Ammon's horn (tissue), 1 donor: ENCODE measurements around the gene CPT1C.

ENCODE experiments used
- DNase-seq: peaks from one replicate; pipeline ENCODE4 v3.0.0-alpha.2; 2016; ENCODE audit warnings: low spot score

Gene CPT1C

DNA sequence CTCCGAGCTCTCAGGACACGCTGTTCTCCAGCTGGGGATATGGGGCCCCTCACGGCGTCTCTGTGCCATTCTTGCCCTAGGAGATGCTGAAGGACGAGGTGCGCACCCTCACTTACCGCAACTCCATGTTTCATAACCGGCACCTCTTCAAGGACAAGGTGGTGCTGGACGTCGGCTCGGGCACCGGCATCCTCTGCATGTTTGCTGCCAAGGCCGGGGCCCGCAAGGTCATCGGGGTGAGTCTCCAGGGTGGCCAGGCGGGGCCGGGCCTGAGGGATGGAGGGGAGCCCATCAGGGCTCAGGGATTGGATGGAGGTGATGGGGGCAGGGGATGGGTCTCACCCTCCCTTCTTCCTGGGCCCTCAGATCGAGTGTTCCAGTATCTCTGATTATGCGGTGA lies 9.1 kb upstream of the CPT1C start:
- DNase-seq, result no peak

DNA sequence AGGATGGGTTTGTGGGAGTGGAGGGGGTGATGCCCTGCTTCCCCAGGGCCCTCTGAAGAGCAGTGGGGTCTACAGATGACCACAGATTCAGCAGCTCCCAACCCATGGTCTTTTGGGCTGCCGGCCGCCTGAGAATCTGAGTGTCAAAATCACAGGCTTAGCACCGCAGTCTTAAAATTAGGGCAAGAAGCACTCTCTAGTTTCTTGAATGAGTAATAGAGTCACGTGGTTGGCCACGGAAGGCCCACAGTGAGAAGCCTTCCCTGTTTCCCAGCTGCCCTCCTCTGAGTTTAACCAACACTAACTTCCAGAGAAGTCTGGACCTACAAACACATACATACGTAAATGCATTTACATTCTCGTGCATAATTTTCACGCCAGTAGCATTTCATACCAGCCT lies 8.6 kb upstream of the CPT1C start:
- no peak for DNase-seq

DNA sequence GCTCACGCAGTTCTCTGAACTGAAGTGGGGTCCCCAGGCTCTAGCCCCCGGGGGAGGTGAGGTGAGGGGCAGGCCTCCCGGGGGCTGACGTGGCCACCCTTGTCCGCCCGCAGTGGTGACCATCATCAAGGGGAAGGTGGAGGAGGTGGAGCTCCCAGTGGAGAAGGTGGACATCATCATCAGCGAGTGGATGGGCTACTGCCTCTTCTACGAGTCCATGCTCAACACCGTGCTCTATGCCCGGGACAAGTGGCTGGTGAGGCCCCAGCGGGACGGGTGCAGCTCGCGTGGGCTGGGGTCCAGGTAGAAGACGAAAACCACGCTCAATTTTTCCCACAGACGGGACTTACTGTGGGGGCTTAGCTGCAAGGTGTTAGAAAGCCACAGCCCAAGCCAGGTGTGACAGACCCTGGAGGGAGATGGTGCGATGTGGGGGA lies 7.1 kb upstream of the CPT1C start:
- no peak for DNase-seq

DNA sequence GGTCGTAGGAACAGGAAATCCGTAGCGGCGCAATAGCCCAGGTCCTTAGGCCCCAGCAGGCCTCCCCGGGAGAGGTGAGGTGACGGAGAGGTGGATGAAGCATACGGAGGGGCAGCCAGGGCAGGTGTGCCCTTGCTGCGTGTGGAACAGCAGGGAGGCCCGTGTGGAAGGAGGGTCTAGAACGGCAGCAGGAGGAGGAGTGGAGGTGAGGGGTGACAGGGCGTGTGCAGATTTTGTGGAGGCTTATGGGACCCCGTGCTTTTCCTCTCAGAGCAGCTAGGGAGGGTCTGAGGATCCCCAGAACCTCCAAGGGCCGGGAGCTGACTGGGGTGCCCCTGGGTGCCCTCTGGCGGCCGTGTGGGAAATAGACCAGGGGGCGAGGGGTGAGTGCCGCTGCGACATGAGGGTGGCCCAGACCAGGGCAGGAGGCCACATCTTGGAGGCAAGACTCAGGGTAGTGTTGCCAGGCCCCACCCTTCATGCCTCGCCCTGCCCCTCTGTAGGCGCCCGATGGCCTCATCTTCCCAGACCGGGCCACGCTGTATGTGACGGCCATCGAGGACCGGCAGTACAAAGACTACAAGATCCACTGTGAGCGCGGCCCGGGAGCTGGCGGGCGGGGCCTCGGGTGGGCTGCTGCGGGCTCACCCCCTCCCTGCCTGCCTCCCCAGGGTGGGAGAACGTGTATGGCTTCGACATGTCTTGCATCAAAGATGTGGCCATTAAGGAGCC lies 6.5 kb upstream of the CPT1C start:
- no peak for DNase-seq

DNA sequence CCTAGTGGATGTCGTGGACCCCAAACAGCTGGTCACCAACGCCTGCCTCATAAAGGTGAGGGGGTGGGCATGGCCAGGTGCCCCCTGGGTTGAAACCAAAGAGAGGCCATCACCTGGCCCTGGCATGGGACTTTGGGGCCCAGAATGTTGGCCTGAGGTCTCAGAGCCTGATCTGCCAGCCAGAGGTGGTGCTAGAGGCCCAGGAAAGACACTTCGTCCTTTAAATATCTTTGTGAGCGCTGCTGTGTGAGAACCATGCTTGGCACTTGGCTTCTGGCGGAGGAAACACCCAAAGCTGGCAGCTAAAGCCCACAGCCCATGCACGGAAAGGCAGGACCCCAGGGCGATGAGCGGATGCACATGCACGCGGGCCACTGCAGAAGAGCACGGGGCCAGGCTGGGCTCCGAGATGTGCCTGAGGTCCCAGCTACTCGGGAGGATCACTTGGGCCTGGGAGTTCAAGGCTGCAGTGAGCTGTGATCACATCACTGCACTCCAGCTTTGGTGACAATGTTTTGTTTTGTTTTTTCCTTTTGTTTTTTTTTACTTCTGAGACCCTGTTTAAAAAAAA lies 5.8 kb upstream of the CPT1C start:
- DNase-seq, result no peak

DNA sequence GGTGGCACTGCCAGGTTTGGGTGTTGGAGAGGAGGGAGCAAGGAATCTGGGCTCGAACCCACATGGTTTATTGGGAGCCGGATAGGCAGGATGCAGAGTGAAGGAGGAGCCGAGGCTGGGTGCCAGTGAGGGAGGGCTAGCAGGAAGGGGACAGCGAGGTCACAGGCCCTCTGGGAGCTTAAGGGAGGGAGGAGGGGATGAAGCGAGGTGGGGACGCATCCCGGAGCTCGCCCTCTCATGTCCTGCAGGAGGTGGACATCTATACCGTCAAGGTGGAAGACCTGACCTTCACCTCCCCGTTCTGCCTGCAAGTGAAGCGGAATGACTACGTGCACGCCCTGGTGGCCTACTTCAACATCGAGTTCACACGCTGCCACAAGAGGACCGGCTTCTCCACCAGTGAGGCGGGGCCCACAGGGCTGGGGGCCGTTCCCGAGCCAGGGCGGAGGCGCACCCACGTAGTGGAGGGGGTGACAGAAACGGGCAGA lies 5.0 kb upstream of the CPT1C start:
- DNase-seq, result no peak

DNA sequence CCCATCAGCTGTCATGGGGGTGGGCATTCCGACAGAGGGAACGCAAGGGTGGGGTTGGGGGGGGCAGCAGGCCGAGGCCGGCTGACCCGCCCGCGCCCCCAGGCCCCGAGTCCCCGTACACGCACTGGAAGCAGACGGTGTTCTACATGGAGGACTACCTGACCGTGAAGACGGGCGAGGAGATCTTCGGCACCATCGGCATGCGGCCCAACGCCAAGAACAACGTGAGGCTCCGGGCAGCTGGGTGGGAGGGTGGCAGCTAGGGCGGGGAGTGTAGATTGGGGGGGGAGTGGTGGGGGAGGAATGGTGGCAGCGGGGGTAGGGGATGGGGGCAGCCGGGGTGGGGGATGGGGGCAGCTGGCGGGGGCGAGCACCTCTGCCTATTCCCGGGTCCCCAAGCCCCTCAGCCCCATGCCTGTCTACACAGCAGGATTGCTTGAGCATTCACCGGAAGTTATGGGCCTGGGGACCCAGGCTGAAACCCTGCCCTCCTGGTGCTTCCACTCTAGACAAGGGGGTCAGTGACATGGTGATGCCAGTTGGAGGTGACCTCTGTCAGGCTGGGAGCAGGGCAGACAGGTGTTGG lies 4.3 kb upstream of the CPT1C start:
- DNase-seq, result no peak

DNA sequence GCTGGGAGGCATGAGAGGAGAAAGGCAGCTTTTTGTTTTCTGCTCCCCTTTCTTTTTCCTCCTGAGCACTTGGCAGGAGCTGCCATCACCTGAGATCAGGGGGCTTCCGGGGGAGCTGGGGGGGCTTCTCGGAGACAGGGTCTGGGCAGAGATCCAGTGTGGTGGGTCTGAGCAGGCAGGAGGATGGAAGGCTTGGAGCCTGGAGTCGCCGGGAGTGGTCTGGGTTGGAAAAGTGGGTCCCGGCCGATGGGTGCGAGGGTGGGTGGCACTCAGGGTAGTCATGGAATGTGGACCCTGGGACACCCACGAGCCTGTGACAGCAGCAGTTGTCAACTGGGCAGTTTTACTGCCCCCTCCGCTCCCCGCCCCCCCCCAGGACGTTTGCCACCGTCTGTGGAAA lies 3.8 kb upstream of the CPT1C start:
- no peak for DNase-seq

DNA sequence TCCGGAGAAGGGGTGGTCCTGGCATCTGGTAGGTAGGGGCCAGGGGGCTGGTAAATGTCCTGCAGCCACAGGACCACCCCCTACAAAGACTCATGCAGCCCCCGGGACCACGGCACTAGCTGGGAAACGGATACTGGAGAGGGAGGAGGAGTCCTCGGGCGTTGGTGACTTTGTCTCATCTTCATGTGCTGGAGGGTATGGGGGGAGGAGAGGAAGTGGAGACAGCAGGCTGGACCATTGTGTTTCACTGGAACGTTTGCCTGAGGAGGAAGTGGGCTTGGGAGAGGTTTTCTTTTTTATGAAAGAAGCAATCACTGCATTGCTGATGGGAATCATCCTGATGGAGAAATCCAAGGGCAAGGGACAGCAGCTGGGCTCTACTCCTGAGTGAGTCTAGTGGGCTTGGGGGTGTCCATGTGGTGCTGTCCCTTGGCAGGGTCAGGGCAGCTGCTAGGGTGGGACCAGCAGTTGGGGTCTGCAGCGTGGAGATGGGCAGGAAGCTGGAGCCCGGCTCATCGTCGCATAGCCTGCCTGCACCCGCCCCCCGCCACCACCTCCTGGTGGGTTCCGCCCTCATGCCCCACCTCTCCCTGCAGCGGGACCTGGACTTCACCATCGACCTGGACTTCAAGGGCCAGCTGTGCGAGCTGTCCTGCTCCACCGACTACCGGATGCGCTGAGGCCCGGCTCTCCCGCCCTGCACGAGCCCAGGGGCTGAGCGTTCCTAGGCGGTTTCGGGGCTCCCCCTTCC lies 3.2 kb upstream of the CPT1C start:
- no peak for DNase-seq

DNA sequence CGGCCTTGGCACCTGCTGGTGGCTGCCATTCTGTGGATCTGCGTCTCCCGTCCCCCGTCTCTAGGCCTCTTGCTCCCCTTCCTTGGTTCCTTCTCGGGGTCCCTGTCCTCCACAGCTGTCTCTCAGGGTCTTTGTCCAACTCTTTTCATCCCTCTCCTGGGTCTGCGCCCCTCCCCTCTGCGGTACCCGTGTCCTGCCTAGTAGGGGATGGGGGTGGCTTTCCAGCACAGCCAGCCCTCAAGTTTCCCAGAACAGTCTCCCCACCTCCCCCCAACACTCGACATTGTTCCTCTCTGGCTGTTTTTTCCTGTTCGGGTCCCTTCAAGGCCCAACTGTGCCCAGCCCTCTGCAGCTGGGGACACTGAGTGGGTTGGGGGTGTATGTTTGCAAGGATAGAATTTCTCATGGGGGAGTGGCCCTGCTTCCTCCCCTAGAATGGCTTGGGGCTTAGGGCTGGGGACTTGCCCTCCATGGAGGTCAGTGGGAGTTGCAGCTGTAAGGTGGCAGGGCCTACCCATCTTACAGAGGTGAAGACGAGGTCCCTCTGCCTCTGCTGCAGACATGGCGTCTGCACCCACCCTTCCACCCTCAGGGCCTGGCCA lies 2.3 kb upstream of the CPT1C start:
- DNase-seq, result no peak

DNA sequence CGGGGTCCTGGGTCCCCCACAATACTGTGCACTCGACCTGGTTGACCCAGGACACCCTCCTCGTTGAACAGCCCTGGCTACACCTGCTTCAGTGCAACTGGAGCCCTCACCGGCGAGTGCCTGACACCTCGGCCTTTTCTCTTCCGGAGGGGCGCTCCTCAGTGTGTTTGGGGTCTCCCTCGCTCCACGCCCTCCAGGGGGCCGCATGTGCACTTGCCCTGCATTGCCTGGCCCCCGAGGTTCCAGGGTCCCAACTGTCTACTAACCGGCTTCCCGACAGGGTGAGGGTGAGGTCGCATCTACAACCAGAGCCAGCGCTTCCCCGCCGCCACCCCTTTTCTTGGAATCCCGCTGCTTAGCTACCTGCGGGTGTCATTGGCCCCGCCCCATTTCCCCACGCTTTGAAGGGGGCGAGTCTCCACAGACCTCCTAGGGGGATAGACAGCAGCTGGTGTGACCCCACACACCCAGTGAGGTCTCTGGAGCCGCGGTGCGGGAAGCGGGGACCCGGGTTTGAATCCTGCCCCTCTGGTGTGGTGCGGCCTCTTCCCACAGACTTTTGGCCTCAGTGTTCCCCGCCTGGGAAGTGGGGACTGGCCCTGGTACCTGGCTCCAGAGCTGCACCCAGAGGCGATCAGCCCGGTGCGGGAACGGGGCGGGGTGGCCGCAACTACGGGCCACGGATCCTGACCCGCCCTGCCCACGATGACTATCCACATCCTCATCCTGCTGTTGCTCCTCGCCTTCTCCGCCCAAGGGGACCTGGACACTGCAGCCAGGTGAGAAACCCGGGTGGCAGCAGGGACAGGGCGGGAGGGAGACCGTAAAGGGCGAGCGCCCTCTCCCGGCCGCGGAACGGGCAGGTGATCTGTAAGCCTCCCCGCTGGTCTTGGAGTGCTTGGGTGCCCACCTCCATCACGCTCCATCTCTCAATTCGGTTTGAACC lies 1.5 kb upstream of the CPT1C start, which contains the start of gene ADM5:
TSS of gene ADM5 (plus strand) at position 462 of the 946 bp plus-strand sequence. CDS start at position 706, 244 bp downstream.
- DNase-seq, result peak; percentile 58

DNA sequence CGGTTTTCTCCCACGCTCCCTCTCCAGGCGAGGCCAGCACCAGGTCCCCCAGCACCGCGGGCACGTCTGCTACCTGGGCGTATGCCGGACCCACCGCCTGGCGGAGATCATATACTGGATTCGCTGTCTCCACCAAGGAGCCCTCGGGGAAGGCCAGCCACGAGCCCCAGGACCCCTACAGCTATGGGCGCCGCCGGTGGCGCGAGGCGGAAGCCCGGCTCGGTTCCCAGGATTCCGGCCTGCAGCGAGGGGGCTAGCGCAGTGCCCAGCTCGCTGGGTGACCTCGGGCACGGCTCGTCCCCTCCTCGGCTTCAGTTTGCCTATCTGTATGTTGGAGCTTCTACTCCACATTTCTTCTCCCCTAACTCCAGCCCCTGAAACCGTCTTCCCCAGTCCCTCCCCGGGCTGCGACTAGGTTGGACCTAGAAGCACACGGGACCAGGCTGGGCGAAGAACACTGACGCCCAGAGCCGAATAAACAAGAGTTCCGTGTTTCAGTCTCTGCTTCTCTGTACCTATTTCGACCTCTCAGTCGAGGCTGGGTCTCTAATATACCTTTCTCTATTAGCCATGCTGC lies 749 bp upstream of the CPT1C start:
- DNase-seq, result no peak

DNA sequence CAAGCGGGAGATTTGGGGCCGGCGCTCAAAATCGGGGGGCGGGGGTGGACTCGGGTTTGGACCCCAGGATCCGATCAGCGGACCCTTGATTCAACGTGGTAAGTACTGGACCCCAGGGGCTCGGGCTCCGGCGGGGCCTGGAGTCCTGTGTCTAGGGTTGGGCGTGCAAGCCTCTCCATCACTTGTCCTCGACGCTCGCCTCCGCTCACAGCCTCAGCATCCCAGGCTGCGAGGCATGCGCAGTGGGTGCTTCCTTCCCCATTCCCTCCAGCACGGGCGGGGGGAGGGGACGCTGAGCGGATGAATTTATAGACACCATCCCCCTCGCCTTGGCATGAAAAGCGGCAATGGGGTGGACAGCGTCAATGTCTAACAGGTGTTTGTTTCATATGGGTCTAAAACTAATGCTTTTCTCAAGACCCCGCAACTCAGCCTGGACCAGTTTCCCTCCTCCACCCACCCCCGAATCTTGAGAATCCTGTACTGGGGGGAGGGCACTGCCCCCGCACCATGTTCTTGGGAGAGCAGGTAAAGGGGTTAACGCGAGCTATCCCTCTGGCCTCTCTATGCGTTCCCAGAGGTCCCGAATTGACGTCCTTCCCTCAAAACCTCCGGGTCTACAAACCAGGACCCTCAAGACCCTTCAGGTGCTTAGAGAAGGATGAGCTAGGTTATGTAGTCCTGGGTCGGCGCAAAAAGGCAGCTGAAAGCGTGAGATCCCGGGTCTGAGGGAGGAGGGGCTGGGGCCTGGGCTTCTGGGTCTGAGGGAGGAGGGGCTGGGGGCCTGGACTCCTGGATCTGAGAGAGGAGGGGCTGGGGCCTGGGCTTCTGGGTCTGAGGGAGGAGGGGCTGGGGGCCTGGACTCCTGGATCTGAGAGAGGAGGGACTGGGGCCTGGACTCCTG lies 579 bp downstream of the CPT1C start:
- DNase-seq, result peak; percentile 89

DNA sequence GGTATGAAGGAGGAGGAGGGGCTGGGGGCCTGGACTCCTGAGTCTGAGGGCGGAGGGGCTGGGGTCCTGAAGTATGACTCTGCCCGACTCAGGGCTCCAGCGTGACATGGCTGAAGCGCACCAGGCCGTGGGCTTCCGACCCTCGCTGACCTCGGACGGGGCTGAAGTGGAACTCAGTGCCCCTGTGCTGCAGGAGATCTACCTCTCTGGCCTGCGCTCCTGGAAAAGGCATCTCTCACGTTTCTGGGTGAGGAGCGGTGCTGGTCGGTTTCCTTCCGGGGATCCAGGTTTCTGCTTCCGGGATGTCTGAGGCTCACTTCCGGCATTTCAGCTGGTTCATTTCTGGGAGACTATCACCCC lies 1.2 kb downstream of the CPT1C start:
- DNase-seq, result no peak

DNA sequence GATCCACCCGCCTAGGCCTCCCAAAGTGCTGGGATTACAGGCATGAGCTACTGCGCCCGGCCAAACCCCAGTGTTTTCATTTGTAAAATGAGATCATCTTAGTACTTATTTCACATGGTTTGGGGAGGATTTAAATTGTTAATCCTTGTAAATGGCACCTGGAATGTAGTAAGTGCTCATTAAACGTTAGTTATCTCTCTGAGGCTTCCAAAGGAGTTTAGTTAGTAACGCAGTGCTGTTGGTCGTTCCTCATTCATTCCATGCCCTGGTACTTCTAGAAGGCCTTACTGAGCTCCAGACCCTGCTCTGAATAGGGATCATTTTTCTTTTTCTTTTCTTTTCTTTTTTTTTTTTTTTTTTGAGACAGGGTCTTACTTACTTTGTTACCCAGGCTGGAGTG lies 5.2 kb downstream of the CPT1C start:
- DNase-seq, result no peak

DNA sequence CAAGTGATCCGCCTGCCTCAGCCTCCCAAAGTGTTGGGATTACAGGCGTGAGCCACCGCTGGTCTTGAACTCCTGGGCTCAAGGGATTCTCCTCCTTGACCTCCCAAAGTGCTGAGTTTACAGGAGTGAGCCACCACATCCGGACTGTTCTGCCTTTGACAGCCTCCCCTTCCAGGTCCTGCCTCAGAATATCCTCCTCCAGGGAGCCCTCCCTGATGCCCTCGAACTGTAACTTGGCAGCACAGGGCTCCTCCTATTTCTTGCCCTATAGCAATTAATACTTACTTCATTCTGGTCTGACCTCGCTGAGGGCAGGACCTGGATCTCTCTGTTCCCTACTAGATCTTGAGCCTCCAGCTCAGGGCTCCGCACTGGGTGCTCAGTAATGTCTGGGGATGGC lies 5.9 kb downstream of the CPT1C start:
- no peak for DNase-seq

DNA sequence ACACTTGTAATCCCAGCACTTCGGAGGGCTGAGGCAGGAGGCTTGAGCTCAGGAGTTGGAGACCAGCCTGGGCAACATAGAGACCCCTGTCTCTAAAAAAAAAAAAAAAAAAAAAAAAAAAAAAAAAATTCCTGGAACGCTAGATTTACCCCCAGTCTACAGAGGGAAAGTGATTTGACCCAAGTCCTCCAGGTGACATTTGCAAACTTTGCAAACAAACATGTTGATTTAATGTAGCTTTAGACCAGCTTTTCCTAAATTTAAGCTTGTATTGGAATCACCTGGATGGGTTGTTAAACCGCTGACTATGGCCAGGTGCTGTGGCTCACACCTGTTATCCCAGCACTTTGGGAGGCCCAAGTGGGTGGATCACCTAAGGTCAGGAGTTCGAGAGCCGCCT lies 8.4 kb downstream of the CPT1C start:
- no peak for DNase-seq

DNA sequence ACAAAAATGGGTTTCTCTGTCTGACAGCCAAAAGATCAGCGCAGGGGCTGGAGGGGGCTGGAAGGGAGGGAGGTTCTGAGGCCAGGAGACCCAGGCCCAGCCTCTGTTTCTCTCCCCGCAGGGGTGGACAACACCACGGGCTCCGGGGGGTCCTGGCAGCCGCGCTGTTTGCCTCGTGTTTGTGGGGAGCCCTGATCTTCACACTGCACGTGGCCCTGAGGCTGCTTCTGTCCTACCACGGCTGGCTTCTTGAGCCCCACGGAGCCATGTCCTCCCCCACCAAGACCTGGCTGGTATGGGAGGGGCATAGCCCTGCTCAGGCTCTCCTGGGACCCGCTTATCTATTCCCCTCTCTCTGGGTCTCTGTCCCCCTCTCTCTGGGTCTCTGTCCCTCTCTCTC lies 9.6 kb downstream of the CPT1C start:
- no peak for DNase-seq

DNA sequence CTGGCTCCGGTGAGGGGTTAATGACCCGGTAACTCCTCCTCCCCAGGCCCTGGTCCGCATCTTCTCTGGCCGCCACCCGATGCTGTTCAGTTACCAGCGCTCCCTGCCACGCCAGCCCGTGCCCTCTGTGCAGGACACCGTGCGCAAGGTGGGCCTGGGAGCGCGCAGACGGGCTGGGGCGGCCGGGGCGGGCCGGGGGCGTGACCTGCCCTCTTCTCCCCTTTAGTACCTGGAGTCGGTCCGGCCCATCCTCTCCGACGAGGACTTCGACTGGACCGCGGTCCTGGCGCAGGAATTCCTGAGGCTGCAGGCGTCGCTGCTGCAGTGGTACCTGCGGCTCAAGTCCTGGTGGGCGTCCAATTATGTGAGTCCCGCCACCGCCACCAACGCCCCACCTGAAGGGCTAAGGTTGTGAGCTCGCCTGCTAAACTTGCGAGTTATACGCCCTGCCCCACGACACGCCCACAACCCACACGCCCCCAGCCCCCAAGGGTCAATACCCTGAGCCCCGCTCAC lies 10.4 kb downstream of the CPT1C start:
- no peak for DNase-seq
